Kidney glomerular epithelial cell (primary cell): ENCODE data around the gene KIDINS220.

ENCODE experiments used
- DNase-seq: peaks from one replicate; lab custom pipeline; 2025; lab: John Stamatoyannopoulos, UW

The KIDINS220 gene

DNA sequence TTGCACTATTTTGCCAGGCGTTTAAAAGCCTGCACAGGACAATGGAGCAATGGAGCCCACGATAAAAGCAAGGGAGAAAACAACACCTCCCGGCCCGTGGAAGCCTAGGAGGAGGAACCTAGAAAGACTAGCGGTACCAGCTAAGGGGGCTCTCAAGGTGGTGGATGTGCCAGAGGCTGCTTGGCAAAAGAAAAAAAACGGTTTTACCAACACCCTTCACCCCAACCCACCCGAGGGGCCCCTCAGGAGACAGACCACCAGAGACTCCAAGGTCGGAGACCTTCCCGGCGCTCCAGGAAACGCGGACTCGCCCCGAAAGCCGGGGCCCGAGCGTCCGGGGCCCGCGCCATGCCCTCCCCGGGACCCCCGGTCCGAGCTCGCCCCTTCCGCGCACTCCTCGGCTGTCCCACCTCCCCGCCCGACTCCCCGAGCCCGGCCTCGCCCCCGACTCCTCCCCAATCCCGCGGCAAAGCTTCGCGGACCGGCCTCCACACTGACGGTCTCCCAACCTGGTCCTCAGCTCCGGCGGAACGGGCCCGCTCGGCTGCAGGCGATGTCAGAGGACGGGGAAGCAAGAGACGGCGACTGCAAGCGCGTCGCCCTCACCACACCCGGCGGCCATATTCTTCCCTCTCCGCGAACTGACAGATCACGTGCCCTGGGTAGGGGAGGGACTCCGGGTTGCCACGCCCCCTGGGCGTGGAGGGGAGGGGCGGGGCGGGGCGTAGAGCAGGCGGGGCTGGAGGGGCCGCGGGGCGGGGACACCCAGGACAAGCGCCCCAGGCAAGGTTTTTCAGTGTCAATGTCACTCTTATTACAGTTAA is at the start of gene KIDINS220:
TSS of gene KIDINS220 (minus strand) at position 643 of the 824 bp plus-strand sequence. CDS start 10,520 bp downstream, outside the sequence.
- DNase-seq, result peak; percentile 43

DNA sequence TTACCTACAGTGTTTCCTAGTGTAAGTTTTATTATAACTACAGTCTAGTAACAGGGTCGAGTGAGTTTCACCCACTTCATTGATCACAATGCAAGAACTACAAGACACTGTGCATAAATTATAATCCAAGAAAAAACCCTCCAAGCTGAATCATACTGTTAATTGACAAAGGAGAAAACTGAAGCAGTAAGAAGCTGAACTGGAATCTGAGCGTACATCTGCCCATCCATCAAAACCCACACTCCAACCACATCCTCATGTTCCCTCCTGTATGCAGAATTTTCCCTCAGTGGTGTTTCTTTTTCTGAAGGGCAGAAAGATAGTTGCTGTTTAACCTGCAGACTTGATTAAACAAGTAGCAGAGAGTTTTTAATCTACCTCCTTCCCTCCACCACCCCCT is 49.5 kb upstream of the KIDINS220 start:
- no peak for DNase-seq

DNA sequence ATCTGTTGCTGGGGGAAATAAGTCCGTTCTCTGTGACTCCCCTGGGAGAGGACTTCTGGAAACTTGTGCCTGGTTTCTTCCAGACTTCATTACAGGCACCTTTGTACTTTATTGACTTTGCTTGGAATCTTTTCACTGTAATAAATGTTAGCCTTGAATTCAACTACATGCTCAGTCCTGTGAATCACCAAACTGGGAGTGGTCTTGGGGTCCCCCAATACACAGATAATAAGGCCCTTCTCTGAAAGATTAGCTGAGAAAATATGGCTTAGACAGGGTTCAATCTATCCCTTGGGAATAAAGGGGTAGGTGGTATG is 48.7 kb upstream of the KIDINS220 start:
- no peak for DNase-seq

DNA sequence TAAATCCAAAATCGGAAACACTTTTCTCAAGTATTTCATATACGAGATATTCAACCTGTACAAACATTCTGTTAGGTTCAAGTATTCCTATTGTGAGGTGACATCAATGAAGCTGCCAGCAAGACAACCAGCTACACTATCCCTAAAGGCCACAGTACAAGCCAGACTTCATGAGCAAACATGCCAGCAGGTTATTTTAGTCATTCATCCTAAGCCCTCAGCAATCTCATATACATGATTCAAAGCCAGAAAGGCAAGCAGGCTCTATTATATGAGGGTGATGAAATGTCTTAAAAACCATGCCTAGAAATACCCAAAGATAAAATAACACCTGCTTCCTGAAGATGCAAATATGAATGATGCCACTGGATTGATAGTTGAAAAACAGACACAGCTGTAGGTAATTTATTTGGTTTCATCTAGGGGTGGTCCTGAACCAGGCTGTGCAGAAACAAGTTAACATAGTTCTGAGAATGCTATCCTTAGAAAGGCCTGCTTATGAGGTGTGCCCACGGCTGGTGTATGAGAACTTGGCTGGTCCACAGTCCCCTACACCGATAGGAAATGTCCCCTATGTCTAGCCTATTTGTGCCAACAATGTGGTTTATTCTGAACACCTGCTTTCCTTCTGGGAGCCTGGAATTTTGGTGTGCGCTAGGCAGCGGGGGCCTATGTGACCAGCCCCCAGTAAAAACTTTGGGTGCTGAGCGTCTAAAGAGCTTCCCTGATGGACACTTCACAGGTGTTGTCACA is 48.2 kb upstream of the KIDINS220 start:
- DNase-seq, result no peak

DNA sequence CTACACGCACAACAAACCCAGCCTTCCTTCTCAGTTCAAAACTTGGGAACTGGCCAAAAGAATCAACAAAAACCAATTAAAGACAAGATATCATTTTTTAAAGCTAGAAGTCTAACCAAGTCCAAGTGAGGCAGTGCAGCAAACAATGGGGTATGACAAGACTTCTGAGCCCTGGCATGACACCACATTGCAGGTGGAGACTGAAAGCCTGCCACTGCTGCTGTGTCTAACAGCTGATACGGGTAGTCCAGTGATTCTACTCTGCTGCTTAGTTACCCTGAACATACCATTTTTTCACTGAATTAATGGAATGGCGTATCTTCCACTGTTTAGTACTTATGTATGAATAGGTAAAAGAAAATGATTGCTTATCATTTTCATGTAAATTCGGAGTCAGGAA is 47.4 kb upstream of the KIDINS220 start:
- no peak for DNase-seq

DNA sequence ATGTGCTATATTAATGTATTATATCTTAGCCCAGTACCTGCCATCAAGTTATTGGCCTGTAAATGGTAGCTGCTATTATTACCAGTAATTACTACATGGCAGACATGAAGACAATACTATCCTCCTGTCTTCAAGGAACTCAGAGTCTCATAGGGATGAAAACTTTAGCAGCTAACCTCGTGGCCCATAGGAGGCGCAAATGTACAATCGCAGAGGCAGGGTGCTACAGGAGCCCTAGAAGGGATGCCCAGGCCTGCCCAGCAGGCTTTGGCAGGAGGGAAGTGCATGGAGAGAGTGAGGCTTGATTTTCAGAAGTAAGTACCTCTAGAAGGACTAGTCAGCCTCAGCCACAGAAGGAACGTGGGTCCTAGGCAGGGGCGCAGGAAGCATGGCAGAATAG is 44.7 kb upstream of the KIDINS220 start:
- no peak for DNase-seq

GRCh38 chr2:8877894-8878293 is 40.5 kb upstream of the KIDINS220 start:
- no peak for DNase-seq

GRCh38 chr2:8877332-8877731 is 39.9 kb upstream of the KIDINS220 start:
- DNase-seq, result no peak

GRCh38 chr2:8876628-8877027 is 39.2 kb upstream of the KIDINS220 start:
- DNase-seq, result peak; percentile 6

- DNase-seq, result peak; percentile 59
These were observed 35.5 kb upstream of the KIDINS220 start for GRCh38 chr2:8872821-8873432.

- DNase-seq, result no peak
These were observed 33.0 kb upstream of the KIDINS220 start for GRCh38 chr2:8870441-8870840.

GRCh38 chr2:8867363-8867762 is 29.9 kb upstream of the KIDINS220 start:
- DNase-seq, result no peak

DNA sequence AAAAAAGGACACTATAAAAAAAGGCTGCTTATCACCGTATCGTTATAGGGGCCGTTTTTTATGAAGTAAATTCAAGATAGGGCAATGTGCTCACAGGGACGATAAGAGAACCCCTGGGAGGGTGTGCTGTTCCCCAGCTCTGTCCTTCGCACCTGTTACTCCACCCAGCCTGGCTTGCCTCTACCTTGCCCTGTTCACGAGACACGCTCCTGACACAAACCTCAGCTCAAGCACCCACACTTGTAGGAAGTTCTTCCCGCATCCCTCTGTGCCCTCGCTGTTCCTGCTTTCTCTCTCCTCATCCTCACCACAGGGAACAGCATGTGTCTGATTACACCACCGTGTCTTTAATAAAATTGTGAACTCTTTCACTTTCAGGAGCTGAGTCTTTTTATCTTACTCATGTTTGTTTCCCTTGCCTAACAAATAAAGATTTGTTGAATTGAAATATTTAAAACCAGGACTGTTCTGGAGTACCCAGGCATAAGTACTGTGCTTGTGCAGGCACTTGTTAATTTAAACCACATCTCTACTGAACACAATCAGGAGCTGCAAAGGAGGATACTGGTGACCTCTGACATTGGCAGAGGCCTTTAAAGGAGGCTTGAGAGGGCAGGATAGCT is 26.0 kb upstream of the KIDINS220 start:
- no peak for DNase-seq

DNA sequence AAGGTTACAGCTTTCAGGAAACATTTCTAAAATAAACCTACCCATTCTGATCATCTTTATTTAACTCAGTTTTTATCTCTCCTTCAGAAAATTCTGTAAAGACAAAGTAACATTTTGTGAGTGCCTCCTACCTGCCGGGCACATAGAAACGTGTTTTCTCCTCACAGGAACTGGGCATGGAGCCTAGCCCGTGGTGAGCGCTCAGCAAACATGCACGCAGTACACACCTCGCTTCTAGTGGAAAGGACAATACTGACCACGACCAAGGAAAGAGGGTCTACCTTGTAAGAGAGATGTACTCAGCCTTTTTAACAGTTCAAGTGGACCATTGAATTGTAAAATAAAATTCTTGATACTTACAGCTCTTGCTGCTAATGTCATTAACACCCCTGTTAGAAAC is 24.8 kb upstream of the KIDINS220 start:
- no peak for DNase-seq

- DNase-seq, result no peak
These were observed 24.4 kb upstream of the KIDINS220 start for GRCh38 chr2:8861797-8862196.

- DNase-seq, result peak; percentile 52
These were observed 22.8 kb upstream of the KIDINS220 start for GRCh38 chr2:8860239-8860638.

DNA sequence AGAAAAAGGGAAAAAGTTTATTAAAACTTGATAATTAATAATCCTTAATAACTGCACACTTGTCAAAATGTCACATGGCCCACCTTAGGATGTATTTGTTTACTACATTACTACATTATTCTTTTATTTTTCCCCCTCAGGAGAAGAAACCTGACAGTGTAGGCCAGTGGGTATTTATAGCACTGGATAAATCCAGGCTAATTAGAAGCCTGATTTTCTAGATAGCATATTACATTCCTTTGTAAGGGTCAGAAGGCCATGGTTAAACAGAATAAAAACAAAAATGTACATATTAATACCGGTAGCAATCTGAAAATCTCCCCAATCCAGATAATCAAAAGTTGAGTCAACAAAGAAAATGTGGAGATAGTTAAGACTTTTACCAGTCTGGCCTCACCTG is 21.5 kb upstream of the KIDINS220 start:
- no peak for DNase-seq

GRCh38 chr2:8858264-8858663 is 20.9 kb upstream of the KIDINS220 start:
- DNase-seq, result no peak

DNA sequence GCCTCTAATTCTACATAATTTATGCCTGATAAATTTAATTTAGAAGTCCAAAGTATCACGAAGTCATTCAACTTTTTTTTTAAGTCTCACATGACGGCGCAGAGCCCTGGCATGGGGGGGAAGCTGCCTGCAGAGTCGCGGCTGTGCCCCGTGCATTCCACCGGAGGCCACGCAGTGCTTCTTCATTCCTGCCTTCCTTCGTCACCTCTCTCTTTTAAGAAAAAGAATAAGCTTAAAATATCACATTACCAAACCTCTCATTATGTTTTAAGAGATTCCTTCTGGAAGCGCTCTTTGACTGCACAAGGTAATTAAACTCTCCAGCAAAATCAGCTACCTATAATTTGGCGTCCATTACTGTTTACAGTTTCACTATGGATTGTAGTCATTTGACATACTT is 20.3 kb upstream of the KIDINS220 start:
- DNase-seq, result peak; percentile 38

DNA sequence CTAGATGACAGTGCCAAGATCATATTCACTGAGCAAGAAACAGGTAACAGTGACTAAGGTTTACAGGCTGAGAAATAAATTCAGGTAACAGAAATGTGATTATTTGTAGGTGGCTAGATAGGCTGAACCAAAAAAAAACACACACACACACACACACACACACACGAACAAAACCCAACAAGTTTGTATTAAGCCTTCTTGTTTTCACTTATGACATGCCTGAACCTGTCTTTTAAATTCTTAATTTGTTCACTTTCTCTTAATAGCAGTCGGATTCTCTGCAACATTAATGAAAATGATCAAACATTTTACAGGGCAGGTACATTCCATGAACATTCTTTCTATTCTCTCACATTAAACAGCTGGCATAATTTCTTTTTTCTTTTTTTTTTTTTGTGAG is 18.8 kb upstream of the KIDINS220 start:
- no peak for DNase-seq

DNA sequence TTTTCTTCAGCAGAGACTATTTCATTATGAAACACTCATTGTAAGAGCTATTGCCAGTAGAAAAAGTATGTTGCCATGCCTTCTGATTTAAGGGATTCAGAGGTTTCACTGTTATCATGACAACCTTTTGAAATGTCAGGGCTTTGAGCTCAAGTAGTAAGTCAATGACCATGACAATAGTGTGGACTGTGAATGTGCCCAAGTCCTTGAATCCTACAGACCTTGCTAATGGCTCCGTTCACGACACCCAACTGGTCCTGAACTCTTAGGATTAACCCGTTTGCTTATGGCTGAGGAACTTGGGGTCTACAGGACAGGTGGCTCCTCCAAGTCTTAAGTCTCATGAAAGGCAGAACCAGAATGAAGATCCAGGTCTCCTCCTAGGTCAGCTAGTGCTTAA is 17.6 kb upstream of the KIDINS220 start:
- DNase-seq, result no peak

DNA sequence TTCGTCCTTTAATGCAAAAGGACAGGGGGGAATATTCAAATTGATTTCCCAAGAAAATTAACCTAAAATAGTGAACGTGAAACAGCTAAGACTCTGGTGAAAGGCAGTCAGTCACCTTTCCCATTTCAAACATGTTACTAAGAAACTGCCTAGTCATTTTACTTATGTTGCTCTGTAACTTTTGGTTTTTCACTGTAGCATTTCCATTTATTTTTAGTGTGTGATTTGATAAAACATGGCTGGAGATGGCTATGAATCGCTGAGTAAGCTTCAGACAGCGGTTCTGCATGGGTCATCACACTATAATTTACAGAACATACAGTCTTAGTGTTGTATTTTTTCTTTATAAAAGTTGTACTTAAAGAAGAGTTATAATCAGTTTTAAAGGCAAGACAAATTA is 16.0 kb upstream of the KIDINS220 start:
- no peak for DNase-seq
